ENCODE measurements around the gene GPRC5D.
A peak's percentile ranks its signal among the peaks of the same experiment; 100 is the strongest.

Gene GPRC5D

GRCh38 chr12:12951504-12951903, 466 bp downstream of the GPRC5D start:
- no peak overlapping the region for H3K4me3 ChIP-seq (replicated peaks; ENCODE audit: low read depth, low read length)
- no peak for DNase-seq (ENCODE audit: low read depth)
- no peak for TF ChIP-seq CTCF (IDR thresholded peaks at IDR 0.05; ENCODE audit: low read length, missing control alignments)

DNA sequence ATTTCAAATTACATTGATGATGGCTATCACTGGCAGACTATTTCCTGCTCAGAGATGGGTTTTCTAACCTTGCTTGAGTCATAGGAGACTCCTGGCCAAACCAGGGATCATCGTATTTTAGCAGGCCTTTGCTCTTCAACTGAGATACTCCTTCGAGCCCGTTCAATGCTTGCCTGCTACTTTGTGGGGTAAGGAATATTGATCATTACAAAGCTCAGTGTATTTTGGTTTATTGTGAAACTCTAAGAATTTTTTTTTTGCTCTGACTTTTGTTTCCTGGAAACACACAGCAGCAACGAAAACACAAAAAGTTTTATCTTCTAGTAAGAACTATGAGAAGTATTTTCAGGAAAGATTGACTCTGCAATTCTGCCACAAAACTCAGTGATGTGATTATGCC, 4.1 kb downstream of the GPRC5D start:
- no peak for TF ChIP-seq CTCF (IDR thresholded peaks at IDR 0.05; ENCODE audit: low read length, missing control alignments)
- DNase-seq (ENCODE audit: low read depth), result peak; percentile 14
- no peak overlapping the region for H3K4me3 ChIP-seq (replicated peaks; ENCODE audit: low read depth, low read length)

GRCh38 chr12:12946686-12947355, 5.1 kb downstream of the GPRC5D start:
- no peak for TF ChIP-seq CTCF (IDR thresholded peaks at IDR 0.05; ENCODE audit: low read length, missing control alignments)
- DNase-seq (ENCODE audit: low read depth), result no peak
- H3K4me3 ChIP-seq (replicated peaks; ENCODE audit: low read depth, low read length), result no peak overlapping the region

- no peak for TF ChIP-seq CTCF (IDR thresholded peaks at IDR 0.05; ENCODE audit: low read length, missing control alignments)
- no peak for DNase-seq (ENCODE audit: low read depth)
- no peak overlapping the region for H3K4me3 ChIP-seq (replicated peaks; ENCODE audit: low read depth, low read length)
Observed at GRCh38 chr12:12945591-12945990, 6.4 kb downstream of the GPRC5D start.

GRCh38 chr12:12943586-12944260, 8.2 kb downstream of the GPRC5D start:
- no peak for DNase-seq (ENCODE audit: low read depth)
- no peak for TF ChIP-seq CTCF (IDR thresholded peaks at IDR 0.05; ENCODE audit: low read length, missing control alignments)
- no peak overlapping the region for H3K4me3 ChIP-seq (replicated peaks; ENCODE audit: low read depth, low read length)

- no peak for TF ChIP-seq CTCF (IDR thresholded peaks at IDR 0.05; ENCODE audit: low read length, missing control alignments)
- no peak for DNase-seq (ENCODE audit: low read depth)
- no peak overlapping the region for H3K4me3 ChIP-seq (replicated peaks; ENCODE audit: low read depth, low read length)
Observed at GRCh38 chr12:12941450-12942350, 10.3 kb downstream of the GPRC5D start.
